ENCODE results near the gene LINC00237.

LINC00237 gene

DNA sequence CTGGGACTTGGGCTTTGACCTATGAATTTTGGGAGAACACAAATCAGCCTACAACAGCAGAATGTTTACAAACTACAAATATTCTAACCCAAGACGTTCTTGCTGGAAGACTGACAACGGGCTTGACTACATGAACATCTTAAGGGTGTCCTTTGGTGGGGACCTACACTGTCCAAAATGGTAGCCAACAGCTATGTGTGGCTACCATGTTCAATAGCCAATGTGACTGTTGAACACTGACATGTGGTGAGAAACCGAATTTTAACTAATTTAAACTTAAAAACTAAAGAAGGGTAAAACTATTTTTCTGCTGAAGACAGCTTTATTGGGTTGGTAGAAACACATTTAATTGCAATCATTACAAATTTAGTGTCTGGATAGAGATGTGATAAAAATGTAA, 30.1 kb downstream of the LINC00237 start:
- no peak overlapping the region for H3K27ac ChIP-seq (ENCODE audit: low read depth, low read length)
- TF ChIP-seq CTCF (IDR thresholded peaks at IDR 0.05; ENCODE audit: low read depth, low read length, poor library complexity, severe bottlenecking) (no peak), EZH2phosphoT487 (IDR thresholded peaks at IDR 0.05; ENCODE audit: borderline replicate concordance, low read length) (no peak)
- no peaks in the 10 kb centered on the region for H3K4me1 ChIP-seq (ENCODE audit: control insufficient read depth, low read length)
- no peaks in the 10 kb centered on the region for H4K20me1 ChIP-seq (ENCODE audit: control insufficient read depth, insufficient read depth, low read depth, low read length)
- no peaks in the 10 kb centered on the region for H3F3A ChIP-seq (ENCODE audit: control insufficient read depth, insufficient read depth)
- no peaks in the 10 kb centered on the region for H3K36me3 ChIP-seq (ENCODE audit: control insufficient read depth, low read length)
- no peaks in the 10 kb centered on the region for H3K9me3 ChIP-seq (ENCODE audit: control insufficient read depth, insufficient read depth, low read length)
- H3K27me3 ChIP-seq (ENCODE audit: control insufficient read depth, low read length), result peaks cover 3% of the 10 kb centered on the region; the same call in 1 of the 2 replicates
- no peak overlapping the region for H3K4me3 ChIP-seq (ENCODE audit: low read length)
- no peak overlapping the region for H3K4me2 ChIP-seq (ENCODE audit: low read length)
- no peaks in the 10 kb centered on the region for H3K79me2 ChIP-seq (ENCODE audit: control insufficient read depth, low read length)
- H3K9me2 ChIP-seq (replicated peaks; ENCODE audit: control insufficient read depth, low read length), result no peaks in the 10 kb centered on the region

- Histone ChIP-seq H3K36me3 (ENCODE audit: control insufficient read depth, low read length) (no peaks in the 10 kb centered on the region), H3K4me1 (ENCODE audit: control insufficient read depth, low read length) (no peaks in the 10 kb centered on the region), H3K9me3 (ENCODE audit: control insufficient read depth, insufficient read depth, low read length) (no peaks in the 10 kb centered on the region), H3K27me3 (ENCODE audit: control insufficient read depth, low read length) (peaks cover 3% of the 10 kb centered on the region; the same call in 1 of the 2 replicates), H3F3A (ENCODE audit: control insufficient read depth, insufficient read depth) (no peaks in the 10 kb centered on the region), H3K9me2 (replicated peaks; ENCODE audit: control insufficient read depth, low read length) (no peaks in the 10 kb centered on the region), H3K79me2 (ENCODE audit: control insufficient read depth, low read length) (no peaks in the 10 kb centered on the region), H3K4me2 (ENCODE audit: low read length) (no peak overlapping the region), H4K20me1 (ENCODE audit: control insufficient read depth, insufficient read depth, low read depth, low read length) (no peaks in the 10 kb centered on the region), H3K4me3 (ENCODE audit: low read length) (no peak overlapping the region), H3K27ac (ENCODE audit: low read depth, low read length) (no peak overlapping the region)
- TF ChIP-seq CTCF (IDR thresholded peaks at IDR 0.05; ENCODE audit: low read depth, low read length, poor library complexity, severe bottlenecking) (no peak), EZH2phosphoT487 (IDR thresholded peaks at IDR 0.05; ENCODE audit: borderline replicate concordance, low read length) (no peak)
Observed at GRCh38 chr20:21075471-21075870, 30.7 kb downstream of the LINC00237 start.

DNA sequence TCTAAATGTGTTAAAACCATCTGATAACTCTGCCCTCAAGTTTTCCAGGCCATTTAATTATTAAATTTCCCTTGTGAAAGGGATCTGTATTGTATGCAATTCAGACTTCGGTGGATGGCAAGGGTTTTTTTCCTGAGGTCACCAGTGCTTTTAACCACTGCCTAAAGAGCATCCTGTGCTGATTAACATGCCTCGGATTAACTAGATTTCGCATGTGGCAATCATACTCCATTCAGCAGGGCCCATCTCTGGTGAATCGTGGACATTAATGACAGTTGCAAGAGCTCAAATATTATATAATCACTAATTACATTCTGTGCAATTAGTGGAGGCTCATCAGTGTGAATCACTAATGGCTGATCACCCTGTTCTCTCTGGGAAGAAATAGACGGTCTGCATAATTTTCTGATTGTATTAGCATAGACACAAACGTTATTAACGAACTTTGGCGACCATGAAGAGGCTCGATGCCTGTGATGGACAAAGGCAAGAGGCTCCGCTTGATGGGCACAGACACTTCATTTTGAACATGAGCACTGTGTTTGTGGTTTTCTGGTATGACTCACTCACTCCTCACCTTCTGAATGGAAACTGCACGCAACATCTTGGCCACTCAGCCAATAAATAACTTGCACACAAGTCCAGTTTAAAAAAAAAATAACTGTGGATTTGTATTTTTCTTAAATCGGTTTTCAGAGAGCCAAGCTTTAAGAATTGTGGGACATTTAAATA, 31.4 kb downstream of the LINC00237 start:
- TF ChIP-seq CTCF (IDR thresholded peaks at IDR 0.05; ENCODE audit: low read depth, low read length, poor library complexity, severe bottlenecking) (no peak), EZH2phosphoT487 (IDR thresholded peaks at IDR 0.05; ENCODE audit: borderline replicate concordance, low read length) (no peak)
- H3K36me3 ChIP-seq (ENCODE audit: control insufficient read depth, low read length), result no peaks in the 10 kb centered on the region
- no peaks in the 10 kb centered on the region for H3F3A ChIP-seq (ENCODE audit: control insufficient read depth, insufficient read depth)
- H3K27me3 ChIP-seq (ENCODE audit: control insufficient read depth, low read length), result peaks cover 3% of the 10 kb centered on the region; the same call in 1 of the 2 replicates
- no peaks in the 10 kb centered on the region for H4K20me1 ChIP-seq (ENCODE audit: control insufficient read depth, insufficient read depth, low read depth, low read length)
- H3K9me2 ChIP-seq (replicated peaks; ENCODE audit: control insufficient read depth, low read length), result no peaks in the 10 kb centered on the region
- H3K4me1 ChIP-seq (ENCODE audit: control insufficient read depth, low read length), result no peaks in the 10 kb centered on the region
- no peaks in the 10 kb centered on the region for H3K9me3 ChIP-seq (ENCODE audit: control insufficient read depth, insufficient read depth, low read length)
- H3K4me3 ChIP-seq (ENCODE audit: low read length), result no peak overlapping the region
- no peak overlapping the region for H3K27ac ChIP-seq (ENCODE audit: low read depth, low read length)
- no peaks in the 10 kb centered on the region for H3K79me2 ChIP-seq (ENCODE audit: control insufficient read depth, low read length)
- no peak overlapping the region for H3K4me2 ChIP-seq (ENCODE audit: low read length)
